Osteoblast (primary cell): ENCODE results near the gene RER1. TPM values are rescaled to one million over a fixed set of nuclear protein-coding genes. Genes with fewer than 3 reads are reported as not detected.

Experiments used
- DNase-seq: peaks from one replicate; pipeline ENCODE4 v3.0.0; 2011; ENCODE audit warnings: low spot score, mixed read lengths; ENCODE audit not compliant: insufficient read length; ENCODE audit errors: missing footprints
- H2AFZ ChIP-seq: 2 replicates; pipeline ENCODE4 v1.6.0; 2011; ENCODE audit warnings: mild to moderate bottlenecking, low read length
- H3K27ac ChIP-seq: 2 replicates; pipeline ENCODE4 v1.5.1; 2011; ENCODE audit warnings: mild to moderate bottlenecking, low read depth, low read length, moderate library complexity
- H3K27me3 ChIP-seq: 2 replicates; pipeline ENCODE4 v1.6.0; 2012; ENCODE audit warnings: mild to moderate bottlenecking, control low read depth, inconsistent platforms, low read length, moderate library complexity; ENCODE audit not compliant: insufficient read depth
- H3K36me3 ChIP-seq: 2 replicates; pipeline ENCODE4 v1.5.1; 2011; ENCODE audit warnings: mild to moderate bottlenecking, low read length, control low read depth, moderate library complexity; ENCODE audit not compliant: insufficient read depth
- H3K4me1 ChIP-seq: 2 replicates; pipeline ENCODE4 v1.5.1; 2011; ENCODE audit warnings: mild to moderate bottlenecking, low read length, control low read depth, moderate library complexity; ENCODE audit not compliant: insufficient read depth
- H3K4me2 ChIP-seq: 2 replicates; pipeline ENCODE4 v1.6.0; 2011; ENCODE audit warnings: mild to moderate bottlenecking, low read length; ENCODE audit not compliant: insufficient read depth
- H3K4me3 ChIP-seq: fragments of 200-600 bp; sonication (generic); 3 replicates; pipeline ENCODE4 v1.5.1; 2012; ENCODE audit warnings: mild to moderate bottlenecking, low read length, inconsistent platforms; ENCODE audit not compliant: insufficient read depth
- H3K79me2 ChIP-seq: 2 replicates; pipeline ENCODE4 v1.6.0; 2012; ENCODE audit warnings: mild to moderate bottlenecking, low read length, control low read depth, inconsistent platforms; ENCODE audit not compliant: insufficient read depth
- H3K9me3 ChIP-seq: 2 replicates; pipeline ENCODE4 v1.5.1; 2011; ENCODE audit warnings: low read depth, low read length, control low read depth
- H4K20me1 ChIP-seq: 2 replicates; pipeline ENCODE4 v1.6.0; 2012; ENCODE audit warnings: mild to moderate bottlenecking, low read length, control low read depth; ENCODE audit not compliant: insufficient read depth
- total RNA-seq: library from RNA; depleted of rRNA; stranded (reverse); fragments of >200 nt; gene quantifications from 2 replicates; pipeline ENCODE4 v1.2.3, GENCODE V29; 2012
- TF ChIP-seq, protein P1 (sequence below): IDR thresholded peaks from 2 replicates; pipeline ENCODE4 v1.5.1; 2011; ENCODE audit warnings: mild to moderate bottlenecking, low read depth, low read length, moderate library complexity; ENCODE audit errors: extremely low read depth

Gene RER1
- total RNA-seq, 1 donor = 95.2 TPM

DNA sequence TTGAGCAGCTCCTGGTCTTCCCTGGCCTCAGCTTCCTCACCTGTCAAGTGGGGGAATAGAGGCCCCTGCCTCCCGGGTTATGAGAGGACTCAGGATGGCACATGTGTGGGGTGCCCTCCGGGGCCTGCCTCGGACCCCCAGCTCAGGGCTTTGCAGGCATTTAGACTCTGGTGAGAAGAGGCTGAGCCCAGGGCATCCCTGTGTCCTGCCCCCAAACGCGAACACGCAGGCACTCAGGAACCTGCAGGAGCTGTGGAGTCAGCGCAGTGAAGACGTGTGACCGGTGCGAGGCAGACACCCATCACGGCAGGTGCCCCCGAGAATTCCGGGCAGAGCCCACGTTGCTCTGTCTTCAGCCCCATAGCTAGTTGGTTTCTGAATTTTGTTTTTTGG, 26.2 kb downstream of the RER1 start:
- Histone ChIP-seq H3K27me3 (peaks cover 19% of the 10 kb centered on the region), H4K20me1 (no peaks in the 10 kb centered on the region), H3K9me3 (no peaks in the 10 kb centered on the region), H2AFZ (no peak overlapping the region), H3K79me2 (no peaks in the 10 kb centered on the region), H3K4me1 (peaks cover 12% of the 10 kb centered on the region), H3K27ac (no peak overlapping the region), H3K36me3 (no peaks in the 10 kb centered on the region), H3K4me2 (no peak overlapping the region), H3K4me3 (no peak overlapping the region)
- DNase-seq = no peak
- TF ChIP-seq, protein P1, sequence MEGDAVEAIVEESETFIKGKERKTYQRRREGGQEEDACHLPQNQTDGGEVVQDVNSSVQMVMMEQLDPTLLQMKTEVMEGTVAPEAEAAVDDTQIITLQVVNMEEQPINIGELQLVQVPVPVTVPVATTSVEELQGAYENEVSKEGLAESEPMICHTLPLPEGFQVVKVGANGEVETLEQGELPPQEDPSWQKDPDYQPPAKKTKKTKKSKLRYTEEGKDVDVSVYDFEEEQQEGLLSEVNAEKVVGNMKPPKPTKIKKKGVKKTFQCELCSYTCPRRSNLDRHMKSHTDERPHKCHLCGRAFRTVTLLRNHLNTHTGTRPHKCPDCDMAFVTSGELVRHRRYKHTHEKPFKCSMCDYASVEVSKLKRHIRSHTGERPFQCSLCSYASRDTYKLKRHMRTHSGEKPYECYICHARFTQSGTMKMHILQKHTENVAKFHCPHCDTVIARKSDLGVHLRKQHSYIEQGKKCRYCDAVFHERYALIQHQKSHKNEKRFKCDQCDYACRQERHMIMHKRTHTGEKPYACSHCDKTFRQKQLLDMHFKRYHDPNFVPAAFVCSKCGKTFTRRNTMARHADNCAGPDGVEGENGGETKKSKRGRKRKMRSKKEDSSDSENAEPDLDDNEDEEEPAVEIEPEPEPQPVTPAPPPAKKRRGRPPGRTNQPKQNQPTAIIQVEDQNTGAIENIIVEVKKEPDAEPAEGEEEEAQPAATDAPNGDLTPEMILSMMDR = no peak

DNA sequence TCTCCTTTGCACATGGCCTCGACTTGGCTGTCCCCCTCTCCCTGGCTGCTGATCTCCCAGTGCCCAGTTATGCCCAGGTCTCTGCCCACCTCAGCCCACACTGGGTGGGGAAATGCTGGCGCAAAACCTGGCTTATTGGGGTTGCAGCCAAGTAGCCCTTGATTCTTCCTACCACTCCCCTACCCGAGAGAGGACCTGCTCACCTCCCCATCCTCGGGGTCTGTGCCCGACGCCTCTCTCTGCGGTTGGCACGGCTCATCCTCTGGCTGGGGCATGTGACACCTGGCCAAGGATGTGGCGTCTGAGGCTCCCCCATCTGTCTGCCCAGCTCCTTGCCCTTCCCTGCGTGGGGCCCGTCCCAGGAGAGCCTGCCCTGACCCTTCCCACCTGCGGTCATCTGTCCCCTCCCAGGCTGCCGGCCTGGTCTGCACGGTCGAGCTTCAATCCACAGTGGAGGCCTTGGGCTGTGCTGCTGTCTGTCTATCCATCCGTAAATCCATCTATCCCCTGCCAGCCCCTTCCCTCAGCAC, 27.2 kb downstream of the RER1 start:
- H3K9me3 ChIP-seq = no peaks in the 10 kb centered on the region
- TF ChIP-seq, protein P1 = no peak
- no peak overlapping the region for H2AFZ ChIP-seq
- DNase-seq = no peak
- H3K36me3 ChIP-seq = no peaks in the 10 kb centered on the region
- no peaks in the 10 kb centered on the region for H4K20me1 ChIP-seq
- H3K4me3 ChIP-seq = no peak overlapping the region
- H3K27me3 ChIP-seq = peaks cover 19% of the 10 kb centered on the region
- no peak overlapping the region for H3K27ac ChIP-seq
- no peak overlapping the region for H3K4me2 ChIP-seq
- H3K4me1 ChIP-seq = peaks cover 6% of the 10 kb centered on the region
- H3K79me2 ChIP-seq = no peaks in the 10 kb centered on the region

DNA sequence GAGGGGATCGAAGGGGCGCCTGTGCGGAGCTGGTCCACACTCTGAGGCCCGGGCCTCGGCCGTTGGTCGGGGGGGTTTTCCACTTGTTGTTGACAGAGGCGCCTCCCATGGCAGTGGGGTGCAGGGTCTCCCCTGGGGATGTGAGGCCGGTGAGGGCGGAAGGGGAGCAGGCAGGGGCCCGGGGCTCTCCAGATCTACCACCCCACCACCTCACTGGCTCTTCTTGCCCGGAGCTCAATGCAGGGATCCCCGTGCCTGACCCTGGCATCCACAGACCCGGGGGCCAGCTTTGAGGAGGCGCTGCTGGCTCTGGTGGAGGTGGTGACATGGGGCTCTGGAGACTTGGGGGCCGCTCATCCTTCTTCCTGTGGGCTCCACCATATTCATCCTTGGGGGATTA, 27.8 kb downstream of the RER1 start:
- Histone ChIP-seq H3K27me3 (peaks cover 19% of the 10 kb centered on the region), H3K4me3 (no peak overlapping the region), H3K9me3 (no peaks in the 10 kb centered on the region), H3K4me1 (peaks cover 1% of the 10 kb centered on the region), H3K79me2 (no peaks in the 10 kb centered on the region), H3K27ac (no peak overlapping the region), H2AFZ (no peak overlapping the region), H4K20me1 (no peaks in the 10 kb centered on the region), H3K36me3 (no peaks in the 10 kb centered on the region), H3K4me2 (no peak overlapping the region)
- TF ChIP-seq, protein P1 = no peak
- DNase-seq = no peak

DNA sequence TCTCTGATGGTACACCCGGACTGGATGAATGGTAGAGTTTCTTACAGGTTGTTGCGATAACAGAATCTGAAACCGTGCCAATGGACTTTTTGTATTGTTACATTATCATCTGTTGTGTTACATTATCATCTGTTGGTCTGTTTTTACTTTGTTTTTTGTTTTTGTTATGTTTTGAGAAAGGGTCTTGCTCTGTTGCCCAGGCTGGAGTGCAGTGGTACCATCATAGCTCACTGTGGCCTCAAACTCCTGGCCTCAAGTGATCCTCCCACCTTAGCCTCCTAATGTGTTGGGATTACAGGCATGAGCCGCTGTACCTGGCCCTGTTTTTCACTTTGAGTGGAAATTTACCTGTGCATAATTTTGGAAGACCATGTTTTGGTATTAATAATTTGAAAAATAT, 30.9 kb downstream of the RER1 start:
- no peak overlapping the region for H3K4me3 ChIP-seq
- no peaks in the 10 kb centered on the region for H3K4me1 ChIP-seq
- H3K27me3 ChIP-seq = peaks cover 17% of the 10 kb centered on the region
- H3K4me2 ChIP-seq = no peak overlapping the region
- H4K20me1 ChIP-seq = no peaks in the 10 kb centered on the region
- H3K27ac ChIP-seq = no peak overlapping the region
- no peaks in the 10 kb centered on the region for H3K79me2 ChIP-seq
- DNase-seq = no peak
- no peaks in the 10 kb centered on the region for H3K9me3 ChIP-seq
- no peak overlapping the region for H2AFZ ChIP-seq
- TF ChIP-seq, protein P1 = no peak
- no peaks in the 10 kb centered on the region for H3K36me3 ChIP-seq
